HG03135 (cell line): ENCODE measurements around the gene ASPDH.
"Not testable (repeated sequence)": the region's sequence is repeated elsewhere in the genome, so short reads cannot be mapped to it uniquely, and the experiment has no call there.

Source experiments
- ATAC-seq: cut with Tn5 transposase; IDR thresholded peaks from one replicate; pipeline ENCODE4 v1.9.1; 2021; ENCODE audit warnings: mild to moderate bottlenecking, moderate library complexity; ENCODE audit not compliant: unreplicated experiment

ASPDH gene

DNA sequence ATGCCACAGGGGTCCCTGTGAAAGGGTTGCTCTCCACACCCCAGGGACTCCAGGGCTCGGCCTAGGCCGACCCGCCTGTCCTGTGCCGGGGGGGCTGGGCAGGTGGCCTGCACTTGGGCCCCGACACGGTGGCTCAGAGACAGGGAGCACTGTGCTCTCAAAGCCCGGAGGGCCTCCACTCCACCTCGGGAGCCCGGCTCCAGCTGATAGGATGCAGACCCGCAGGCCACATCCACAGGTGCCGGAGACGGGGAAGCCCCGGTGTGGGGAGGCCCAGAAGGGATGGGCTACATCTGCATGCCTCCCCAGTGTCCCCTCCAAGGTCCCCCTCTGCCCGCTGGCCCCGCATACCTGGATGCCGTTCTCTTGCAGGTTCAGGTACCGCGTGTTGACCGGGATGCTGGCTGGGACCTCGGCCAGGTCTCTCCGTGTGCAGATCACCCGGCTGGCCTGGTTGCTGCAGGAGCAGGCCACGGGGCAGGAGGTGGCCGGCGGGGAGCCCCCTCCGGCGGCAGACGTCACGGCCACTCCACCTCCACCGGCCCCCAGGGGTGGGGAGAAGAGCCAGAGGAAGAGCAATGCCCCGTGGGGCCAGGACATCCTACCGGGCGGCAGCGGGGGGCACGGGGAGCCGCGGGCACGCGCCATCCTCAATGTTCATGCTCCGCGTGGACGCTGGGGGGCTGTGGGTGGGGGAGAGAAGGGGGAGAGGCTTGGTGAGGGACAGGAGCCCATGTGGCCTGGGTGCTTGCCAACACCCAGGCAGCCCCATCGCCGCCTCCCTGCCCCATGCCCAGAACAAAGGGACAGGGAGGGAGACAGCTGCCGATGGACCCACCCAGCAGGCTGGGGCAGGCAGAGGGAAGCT is 34.7 kb upstream of the ASPDH start:
- ATAC-seq: no peak

DNA sequence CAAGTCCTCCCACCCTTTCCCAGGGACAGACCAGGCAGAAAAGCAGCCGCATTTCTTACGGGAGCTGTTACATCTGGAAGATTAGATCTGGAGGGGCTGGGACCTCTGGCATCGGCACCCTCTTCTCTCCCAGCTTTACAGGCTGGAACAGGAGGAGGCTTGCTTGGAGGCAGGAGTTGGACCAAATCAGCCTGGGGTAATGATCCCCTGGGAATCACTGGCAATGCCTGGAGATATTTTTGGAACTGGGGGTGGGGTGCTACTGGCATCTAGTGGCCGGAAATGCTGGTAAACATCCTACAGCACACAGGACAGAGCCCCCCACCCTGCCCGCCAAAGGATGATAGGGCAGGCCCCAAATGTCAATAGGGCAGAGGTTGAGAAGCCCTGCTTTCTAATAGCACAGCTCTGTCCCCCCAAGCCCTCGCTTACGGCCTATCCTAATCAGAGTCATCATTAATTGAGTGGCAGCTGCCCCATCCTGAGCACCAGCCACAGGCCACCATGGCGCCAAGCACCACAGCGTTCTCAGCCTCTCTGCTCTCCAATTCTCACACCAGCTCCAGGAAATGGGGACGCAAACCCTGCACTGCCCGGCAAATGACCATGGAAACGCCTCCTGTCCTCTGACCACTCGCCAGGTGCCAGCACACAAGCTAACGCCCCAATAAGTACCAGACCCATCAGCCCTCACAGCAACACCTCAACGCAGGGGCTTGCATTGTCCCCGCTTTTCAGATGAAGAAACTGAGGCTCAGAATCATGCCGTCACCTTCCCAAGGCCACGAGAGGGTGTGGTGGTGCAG is 33.9 kb upstream of the ASPDH start:
- ATAC-seq: no peak

GRCh38 chr19:50546527-50547221 is 33.0 kb upstream of the ASPDH start:
- no peak for ATAC-seq

GRCh38 chr19:50542943-50543342 is 29.2 kb upstream of the ASPDH start:
- ATAC-seq: no peak

- ATAC-seq: no peak
Observed at GRCh38 chr19:50537769-50538230, 24.1 kb upstream of the ASPDH start.

DNA sequence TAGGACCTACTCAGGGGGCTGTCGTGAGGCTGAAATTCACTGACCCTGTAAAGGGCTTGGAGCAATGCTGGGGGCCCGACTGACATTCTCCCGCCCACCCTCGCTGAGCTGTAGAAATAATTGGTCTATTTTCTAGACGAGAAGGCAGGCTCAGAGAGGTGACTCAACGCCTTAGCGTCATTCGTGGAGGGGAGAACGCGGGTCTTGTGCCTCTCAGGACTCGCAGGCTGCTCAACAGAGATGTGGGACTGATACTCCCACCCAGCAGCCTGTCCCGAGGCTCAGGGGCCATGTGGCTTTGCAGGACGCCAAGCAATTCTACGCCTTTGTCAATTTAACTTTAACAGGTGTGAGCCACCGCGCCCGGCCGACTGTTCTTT is 23.6 kb upstream of the ASPDH start:
- ATAC-seq: no peak

DNA sequence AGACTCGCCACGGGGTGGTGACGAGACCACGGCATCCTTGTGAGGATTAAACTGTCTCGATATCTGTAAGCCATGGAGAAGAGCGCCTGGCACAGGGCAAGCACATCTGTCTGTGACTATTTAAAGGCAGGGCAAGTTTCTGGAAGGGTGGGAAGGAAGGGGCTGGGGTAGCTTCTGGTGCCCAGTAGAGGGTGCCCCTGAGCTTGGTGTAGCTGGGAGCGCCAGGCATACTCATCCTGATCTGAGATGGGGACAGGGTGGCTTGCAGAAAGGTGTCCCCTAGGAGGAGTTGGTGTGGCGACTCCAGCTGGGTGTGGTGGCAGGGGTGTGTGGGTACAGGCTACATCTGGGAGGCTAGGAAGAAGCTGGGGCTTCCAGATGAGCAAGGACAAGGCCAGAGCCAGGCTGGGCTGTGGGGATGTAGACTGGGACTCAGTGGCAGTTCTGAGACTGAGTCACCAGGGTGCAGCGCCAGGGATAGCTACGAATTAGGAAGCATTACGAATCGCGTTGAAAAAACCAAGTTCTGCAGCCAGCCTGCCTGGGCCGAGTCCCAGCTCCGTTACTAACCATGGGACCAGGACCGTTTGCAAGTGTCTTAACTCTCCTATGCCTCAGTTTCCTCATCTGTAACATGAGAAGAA is 23.1 kb upstream of the ASPDH start:
- ATAC-seq: no peak

DNA sequence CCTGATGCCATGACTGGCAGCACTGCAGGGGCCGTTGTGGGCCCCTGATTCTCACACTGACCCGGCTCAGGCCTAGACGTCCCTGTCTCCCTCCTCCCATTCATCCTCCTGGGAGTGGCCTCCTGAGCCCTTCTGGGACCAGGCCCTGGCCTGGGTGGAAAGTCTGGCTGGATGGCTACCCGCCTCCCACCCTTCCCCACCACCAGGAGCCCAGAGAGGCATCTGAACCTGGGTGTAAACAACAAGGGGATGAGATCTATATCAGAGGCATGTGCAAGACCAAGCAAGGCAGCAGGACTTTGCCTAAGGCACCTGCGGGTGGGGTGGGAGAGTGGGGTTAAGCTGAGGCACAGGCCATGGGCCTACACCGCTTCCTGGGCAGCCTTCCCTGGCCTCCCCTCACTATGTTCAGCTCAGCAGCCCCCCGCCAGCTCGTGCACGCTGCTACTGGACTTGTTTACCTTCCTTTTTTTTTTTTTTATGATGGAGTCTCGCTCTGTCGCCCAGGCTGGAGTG is 22.0 kb upstream of the ASPDH start:
- ATAC-seq: no peak

GRCh38 chr19:50534478-50534877 is 20.8 kb upstream of the ASPDH start:
- no peak for ATAC-seq

DNA sequence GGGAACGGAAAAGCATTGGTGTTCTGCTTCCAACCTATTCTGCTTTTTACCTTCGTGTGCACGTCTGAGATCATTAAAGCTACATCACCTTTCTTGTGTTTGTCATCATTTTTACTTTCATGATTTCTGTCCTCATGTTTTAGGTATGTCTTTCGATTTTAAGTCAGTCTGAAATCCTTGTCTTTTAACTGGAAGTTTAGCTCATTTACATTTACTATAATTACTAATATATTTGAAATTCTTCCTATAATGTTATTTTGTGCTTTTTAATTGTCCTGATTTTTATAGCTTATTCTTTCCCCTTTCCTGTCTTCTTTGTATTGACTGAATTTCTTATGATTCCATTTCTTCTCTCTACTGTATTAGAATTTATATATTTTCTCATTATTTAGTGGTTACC is 19.2 kb upstream of the ASPDH start:
- ATAC-seq: no peak

DNA sequence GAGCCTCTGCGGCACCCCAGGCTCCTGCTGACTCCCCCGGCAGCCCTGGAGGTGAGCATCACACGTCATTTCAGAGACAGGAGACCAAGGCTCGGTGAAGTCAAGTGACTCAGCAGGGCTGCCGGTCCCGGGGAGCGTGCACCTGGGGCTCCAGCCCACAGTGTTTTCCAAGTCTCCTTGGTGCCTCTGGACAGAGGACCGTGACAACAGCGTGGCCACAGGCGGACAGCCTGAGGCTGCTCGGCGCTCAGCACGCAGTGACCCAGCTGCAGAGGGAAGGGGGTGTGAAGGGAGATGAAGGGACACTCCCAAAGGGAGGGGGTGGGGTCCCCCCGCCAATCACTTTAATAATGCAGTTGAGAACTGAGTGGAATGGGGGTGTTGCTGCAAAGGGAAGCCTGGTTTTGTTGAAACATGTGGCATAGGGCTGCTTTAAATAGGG is 17.5 kb upstream of the ASPDH start:
- ATAC-seq: no peak

GRCh38 chr19:50528052-50528451 is 14.3 kb upstream of the ASPDH start:
- not testable (repeated sequence) for ATAC-seq

GRCh38 chr19:50522881-50523280 is 9.2 kb upstream of the ASPDH start:
- ATAC-seq: no peak

DNA sequence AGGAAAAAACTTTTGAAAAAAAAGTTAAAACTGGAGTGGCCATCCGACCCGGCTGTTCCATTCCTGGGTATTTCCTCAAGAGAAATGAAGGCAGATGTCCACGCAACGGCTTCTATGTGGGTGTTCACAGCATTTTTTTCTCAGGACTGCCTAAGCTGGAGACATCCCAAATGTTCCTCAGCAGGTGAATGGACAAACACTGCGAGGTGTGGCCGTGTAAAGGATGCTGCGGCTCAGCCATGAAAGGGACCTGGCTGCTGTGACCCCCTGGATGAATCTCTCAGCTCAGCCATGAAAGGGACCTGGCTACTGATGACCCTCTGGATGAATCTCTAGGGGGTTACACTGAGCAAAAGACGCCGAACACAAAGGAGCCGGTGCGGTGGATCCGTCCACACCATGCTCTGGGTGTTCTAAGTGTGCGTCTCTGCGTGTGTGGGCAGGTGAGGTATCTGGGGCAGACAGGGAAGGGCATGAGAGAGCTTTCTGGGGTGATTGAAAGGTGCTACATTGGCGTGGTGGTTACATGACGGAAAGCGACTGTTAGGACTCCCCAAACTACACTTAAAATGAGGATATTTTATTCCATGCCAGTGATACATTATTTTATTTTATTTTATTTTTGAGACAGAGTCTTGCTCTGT is 7.2 kb upstream of the ASPDH start:
- no peak for ATAC-seq

DNA sequence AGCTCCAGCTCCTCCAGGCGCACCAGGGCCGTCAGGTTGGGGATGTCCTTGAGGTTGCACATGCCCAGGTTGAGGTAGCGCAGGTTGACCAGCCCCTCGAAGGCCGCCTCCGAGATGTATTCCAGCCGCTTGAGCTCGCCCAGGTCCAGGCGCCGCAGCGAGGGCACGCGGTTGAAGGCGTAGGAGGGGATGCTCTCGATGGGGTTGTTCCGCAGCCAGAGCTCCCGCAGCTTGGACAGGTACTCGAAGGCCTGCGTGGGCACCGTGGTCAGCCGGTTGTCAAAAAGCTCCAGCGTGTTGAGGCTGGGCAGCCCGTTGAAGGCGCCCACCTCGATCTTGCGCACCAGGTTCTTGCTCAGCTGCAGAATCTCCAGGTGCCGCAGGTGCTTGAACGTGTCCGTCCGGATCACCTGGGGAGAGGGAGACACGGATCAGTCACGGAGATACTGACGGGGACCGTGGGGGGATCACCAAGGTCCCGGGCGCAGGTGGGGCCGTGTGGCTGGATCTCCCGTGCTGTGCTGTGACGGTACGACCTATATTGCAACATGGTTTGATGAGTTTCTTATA is 5.4 kb upstream of the ASPDH start:
- ATAC-seq: no peak

- no peak for ATAC-seq
Observed at GRCh38 chr19:50518091-50519005, 4.6 kb upstream of the ASPDH start.

DNA sequence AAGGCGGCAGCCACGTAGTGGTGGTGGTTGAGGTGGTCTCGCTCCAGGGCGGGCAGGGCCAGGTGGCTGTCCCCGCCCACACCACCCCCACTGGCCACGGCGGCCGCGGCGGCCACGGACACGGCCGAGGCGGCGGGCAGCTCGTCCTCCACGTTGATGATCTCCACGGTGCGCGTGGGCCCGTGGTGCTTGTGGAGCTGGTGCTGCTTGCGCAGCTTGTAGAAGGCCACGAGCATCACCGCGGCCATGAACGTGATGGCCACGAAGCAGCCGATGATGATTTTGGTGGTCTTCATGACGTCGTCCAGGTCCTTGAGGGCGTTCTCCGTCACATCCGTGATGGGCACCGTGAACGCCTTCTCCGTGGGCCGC is 4.0 kb upstream of the ASPDH start:
- no peak for ATAC-seq

- no peak for ATAC-seq
Observed at GRCh38 chr19:50516964-50517703, 3.4 kb upstream of the ASPDH start.
